HK-2 (cell line): ENCODE data around the gene CEP43.

Experiments
- DNase-seq: peaks from one replicate; pipeline ENCODE4 v3.0.0-alpha.2; 2018; ENCODE audit not compliant: unreplicated experiment

The CEP43 gene

GRCh38 chr6:166999145-166999883 lies at the start of gene CEP43:
CEP43 (plus strand) TSS chr6:166999397; CDS start chr6:166999413, 16 bp downstream.
- DNase-seq = no peak

GRCh38 chr6:166949528-166950442 lies 49.4 kb upstream of the CEP43 start:
- no peak for DNase-seq

- DNase-seq = no peak
These were observed 48.8 kb upstream of the CEP43 start for GRCh38 chr6:166950443-166950821.

- peak; percentile 44 for DNase-seq
These were observed 48.1 kb upstream of the CEP43 start for GRCh38 chr6:166950892-166951669.

GRCh38 chr6:166951670-166952060 lies 47.5 kb upstream of the CEP43 start:
- DNase-seq = no peak

- DNase-seq = no peak
These were observed 47.1 kb upstream of the CEP43 start for GRCh38 chr6:166952121-166952520.

GRCh38 chr6:166952567-166953486 lies 46.4 kb upstream of the CEP43 start:
- no peak for DNase-seq

- no peak for DNase-seq
These were observed 45.0 kb upstream of the CEP43 start for GRCh38 chr6:166954118-166954713.

GRCh38 chr6:166955121-166955864 lies 43.9 kb upstream of the CEP43 start:
- peak; percentile 11 for DNase-seq

- DNase-seq = no peak
These were observed 43.2 kb upstream of the CEP43 start for GRCh38 chr6:166955865-166956443.

GRCh38 chr6:166956444-166957086 lies 42.6 kb upstream of the CEP43 start, which contains the start of gene RNASET2:
RNASET2 (minus strand) TSS chr6:166956550; CDS start chr6:166956182, 368 bp downstream.
- DNase-seq = peak; percentile 97

- DNase-seq = peak; percentile 25
These were observed 42.0 kb upstream of the CEP43 start for GRCh38 chr6:166957087-166957804.

GRCh38 chr6:166957805-166958076 lies 41.5 kb upstream of the CEP43 start:
- no peak for DNase-seq

GRCh38 chr6:166958926-166959861 lies 40.0 kb upstream of the CEP43 start:
- DNase-seq = no peak

GRCh38 chr6:166959911-166960608 lies 39.1 kb upstream of the CEP43 start:
- no peak for DNase-seq

- DNase-seq = no peak
These were observed 38.6 kb upstream of the CEP43 start for GRCh38 chr6:166960609-166960978.

- DNase-seq = no peak
These were observed 32.9 kb upstream of the CEP43 start for GRCh38 chr6:166966268-166966667.
